GM12874 (cell line): ENCODE results near the gene SMURF2.

Experiments
- TF ChIP-seq, protein P1 (sequence below): IDR thresholded peaks from 2 replicates; pipeline ENCODE4 v1.5.1; 2011; ENCODE audit warnings: low read depth, mild to moderate bottlenecking, control low read depth, low read length, moderate library complexity; ENCODE audit not compliant: insufficient read depth

The SMURF2 gene

DNA sequence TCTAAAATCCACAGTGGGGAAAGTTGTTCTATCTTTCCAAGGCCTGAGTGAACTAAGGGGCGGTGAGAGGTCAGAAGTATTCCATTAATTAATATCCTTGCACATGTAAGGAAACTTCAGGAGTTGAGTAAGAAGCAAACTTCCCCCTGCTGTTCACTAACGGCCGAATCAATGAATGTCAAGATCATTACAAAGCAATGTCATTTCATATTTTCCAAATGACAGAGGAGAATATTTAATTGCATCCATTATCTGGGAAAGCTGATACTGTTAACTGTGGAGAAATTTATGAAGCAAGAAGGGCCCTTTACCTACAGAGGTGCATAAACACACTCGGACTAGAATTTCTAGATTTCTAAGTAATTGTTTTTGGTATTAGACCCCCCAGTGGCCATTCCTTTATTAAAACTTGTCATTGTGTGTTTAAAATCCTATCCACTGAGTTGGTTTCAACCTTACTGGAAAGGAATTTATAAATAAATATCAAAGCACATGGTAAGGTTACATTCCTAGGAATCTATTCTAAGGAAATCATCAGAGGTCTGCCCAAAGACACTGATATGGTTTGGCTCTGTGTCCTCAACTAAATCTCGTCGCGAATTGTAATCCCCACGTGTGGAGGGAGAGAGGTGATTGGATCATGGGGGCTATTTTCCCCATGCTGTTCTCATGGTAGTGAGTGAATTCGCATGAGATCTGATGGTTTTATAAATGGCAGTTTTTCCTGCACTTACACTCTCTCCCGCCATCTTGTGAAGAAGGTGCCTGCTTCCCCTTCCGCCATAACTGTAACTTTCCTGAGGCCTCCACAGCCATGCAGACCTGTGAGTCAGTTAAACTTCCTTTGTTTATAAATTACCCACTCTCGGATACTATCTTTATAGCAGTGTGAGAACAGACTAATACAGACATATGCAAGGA lies 20.4 kb upstream of the SMURF2 start:
- TF ChIP-seq, protein P1, sequence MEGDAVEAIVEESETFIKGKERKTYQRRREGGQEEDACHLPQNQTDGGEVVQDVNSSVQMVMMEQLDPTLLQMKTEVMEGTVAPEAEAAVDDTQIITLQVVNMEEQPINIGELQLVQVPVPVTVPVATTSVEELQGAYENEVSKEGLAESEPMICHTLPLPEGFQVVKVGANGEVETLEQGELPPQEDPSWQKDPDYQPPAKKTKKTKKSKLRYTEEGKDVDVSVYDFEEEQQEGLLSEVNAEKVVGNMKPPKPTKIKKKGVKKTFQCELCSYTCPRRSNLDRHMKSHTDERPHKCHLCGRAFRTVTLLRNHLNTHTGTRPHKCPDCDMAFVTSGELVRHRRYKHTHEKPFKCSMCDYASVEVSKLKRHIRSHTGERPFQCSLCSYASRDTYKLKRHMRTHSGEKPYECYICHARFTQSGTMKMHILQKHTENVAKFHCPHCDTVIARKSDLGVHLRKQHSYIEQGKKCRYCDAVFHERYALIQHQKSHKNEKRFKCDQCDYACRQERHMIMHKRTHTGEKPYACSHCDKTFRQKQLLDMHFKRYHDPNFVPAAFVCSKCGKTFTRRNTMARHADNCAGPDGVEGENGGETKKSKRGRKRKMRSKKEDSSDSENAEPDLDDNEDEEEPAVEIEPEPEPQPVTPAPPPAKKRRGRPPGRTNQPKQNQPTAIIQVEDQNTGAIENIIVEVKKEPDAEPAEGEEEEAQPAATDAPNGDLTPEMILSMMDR: no peak

DNA sequence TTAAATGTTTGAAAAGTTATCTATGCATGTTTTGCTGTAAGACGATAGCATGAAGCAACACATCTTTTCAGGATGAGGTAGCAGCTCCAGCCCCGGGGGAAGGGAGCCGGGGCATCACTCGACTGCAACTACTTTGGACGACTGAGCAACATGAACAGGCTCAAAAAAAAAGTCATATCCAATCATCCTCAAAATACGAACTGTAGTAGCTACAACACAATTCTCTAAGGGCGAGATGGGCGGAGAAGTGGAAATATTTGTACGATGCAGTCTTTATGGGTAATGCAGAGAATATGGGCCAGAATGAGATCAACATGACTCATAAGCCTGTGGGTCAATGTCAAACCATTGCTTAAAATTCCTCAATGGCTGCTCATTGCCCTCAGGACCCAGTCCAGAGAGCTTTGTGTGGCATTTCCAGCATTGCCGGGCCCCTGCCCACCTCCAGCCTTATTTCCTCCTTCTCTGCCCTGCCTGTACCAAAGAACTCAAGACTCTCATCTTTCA lies 17.7 kb upstream of the SMURF2 start:
- TF ChIP-seq, protein P1: no peak

DNA sequence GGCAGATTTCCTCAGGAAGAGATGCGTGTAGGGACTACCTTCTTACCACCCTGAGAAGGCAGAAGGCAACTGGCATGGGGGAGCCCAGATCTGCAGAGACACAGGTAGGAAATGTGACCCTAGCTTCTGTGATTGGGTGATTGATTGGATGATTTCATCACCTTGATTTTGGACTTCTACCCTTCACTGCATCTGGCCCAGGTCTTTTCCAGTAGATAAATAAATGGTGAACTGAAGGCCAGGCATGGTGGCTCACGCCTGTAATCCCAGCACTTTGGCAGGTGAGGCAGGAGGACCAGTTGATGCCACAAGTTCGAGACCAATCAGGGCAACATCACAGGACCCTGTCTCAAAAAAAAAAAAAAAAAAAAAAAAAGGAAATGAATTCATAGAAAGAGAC lies 14.7 kb upstream of the SMURF2 start:
- TF ChIP-seq, protein P1: no peak

DNA sequence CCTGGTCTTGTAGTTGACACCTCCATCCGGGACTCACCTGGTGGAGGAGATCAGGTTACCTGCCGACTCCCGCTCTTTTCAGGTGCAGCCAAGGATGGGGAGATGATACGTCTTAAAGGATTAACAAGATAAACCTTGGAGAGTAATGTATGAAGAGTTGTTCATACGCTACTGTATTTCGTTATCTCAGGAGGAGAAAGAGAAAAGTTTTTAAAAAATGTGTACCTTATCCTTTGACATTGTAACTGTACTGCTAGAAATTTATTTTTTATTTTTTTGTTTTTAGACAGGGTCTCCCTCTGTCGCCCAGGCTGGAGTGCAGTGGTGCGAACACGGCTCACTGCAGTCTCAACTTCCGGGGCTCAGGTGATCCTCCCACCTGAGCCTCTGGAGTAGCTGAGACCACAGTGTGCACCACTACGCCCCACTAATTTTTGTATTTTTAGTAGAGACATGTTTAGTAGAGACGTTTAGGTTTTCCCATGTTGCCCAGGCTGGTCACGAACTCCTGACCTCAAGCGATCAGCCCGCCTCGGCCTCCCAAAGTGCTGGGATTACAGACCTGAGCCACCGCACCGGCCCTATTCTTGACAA lies 764 bp upstream of the SMURF2 start:
- TF ChIP-seq, protein P1: no peak

DNA sequence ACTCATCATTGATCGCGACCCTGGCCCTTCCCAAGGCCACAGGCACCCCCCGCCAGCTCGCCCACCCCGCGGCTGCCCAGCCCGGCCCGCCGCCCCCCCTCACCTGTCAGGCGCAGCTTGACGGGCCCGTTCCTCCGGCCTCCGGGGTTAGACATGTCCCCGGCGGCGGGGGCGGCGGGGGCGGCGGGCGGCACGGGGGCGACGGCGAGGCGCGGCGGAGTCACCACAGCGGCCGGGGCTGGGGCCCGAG lies 456 bp downstream of the SMURF2 start:
- TF ChIP-seq, protein P1: no peak

DNA sequence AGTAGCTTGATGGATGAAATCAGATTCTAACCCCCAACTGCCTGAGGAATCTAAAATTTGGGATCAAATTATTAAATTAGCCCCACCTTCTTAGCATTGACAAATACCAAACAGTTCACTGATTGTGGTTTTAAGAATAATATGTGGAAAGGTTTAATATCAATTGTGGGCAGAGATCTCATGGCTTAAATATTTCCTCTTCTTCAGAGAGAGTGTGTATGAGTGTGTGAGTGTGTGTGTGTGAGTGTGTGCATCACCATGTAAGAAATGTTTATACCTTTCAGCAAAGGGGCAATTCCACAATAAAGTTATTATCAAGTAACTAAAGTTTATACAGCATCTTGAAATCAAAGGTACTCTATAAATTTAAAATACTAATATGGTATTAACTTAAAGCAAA lies 3.2 kb downstream of the SMURF2 start:
- TF ChIP-seq, protein P1: no peak

DNA sequence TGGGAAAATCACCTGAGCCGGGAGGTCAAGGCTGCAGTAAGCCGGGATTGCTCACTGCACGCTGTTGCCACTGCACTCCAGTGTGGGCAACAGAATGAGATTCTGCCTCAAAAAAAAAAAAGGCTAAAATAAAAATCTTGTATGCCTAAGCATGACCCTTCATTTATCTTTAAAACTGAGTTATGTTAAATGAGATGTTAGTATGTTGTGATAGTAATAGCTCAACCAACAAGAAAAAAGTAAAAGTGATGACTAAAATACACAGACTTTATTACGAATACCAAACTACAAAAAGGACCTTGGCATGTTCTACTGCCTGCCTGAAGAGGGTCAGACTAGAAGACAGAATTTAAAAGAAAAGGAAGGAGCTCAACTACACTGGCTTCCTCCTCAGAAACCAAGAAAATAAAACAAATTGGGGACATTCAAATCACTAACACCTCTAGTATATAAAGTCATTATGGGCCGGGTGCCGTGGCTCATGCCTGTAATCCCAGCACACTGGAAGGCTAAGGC lies 4.4 kb downstream of the SMURF2 start:
- TF ChIP-seq, protein P1: no peak
